Raji (cell line): ENCODE data around the gene QDPR.

Source experiments
- POLR2A ChIP-seq: IDR thresholded peaks from 2 replicates; pipeline ENCODE4 v1.6.1; 2011; ENCODE audit warnings: low read depth, low read length, control low read depth; ENCODE audit not compliant: insufficient read depth

Gene QDPR

GRCh38 chr4:17544205-17544604 lies 32.3 kb upstream of the QDPR start:
- no peak for TF ChIP-seq POLR2A

GRCh38 chr4:17535906-17536305 lies 24.0 kb upstream of the QDPR start:
- no peak for TF ChIP-seq POLR2A

- no peak for TF ChIP-seq POLR2A
Measured at GRCh38 chr4:17535242-17535641, 23.4 kb upstream of the QDPR start.

GRCh38 chr4:17534705-17535104 lies 22.8 kb upstream of the QDPR start:
- no peak for TF ChIP-seq POLR2A

GRCh38 chr4:17531538-17532285 lies 19.8 kb upstream of the QDPR start:
- TF ChIP-seq POLR2A: no peak

- TF ChIP-seq POLR2A: no peak
Measured at GRCh38 chr4:17528551-17529165, 16.8 kb upstream of the QDPR start.

- TF ChIP-seq POLR2A: no peak
Measured at GRCh38 chr4:17526695-17527477, 15.0 kb upstream of the QDPR start.

- no peak for TF ChIP-seq POLR2A
Measured at GRCh38 chr4:17523662-17524061, 11.8 kb upstream of the QDPR start.

- TF ChIP-seq POLR2A: no peak
Measured at GRCh38 chr4:17521595-17521994, 9.7 kb upstream of the QDPR start.

- TF ChIP-seq POLR2A: no peak
Measured at GRCh38 chr4:17517664-17518063, 5.8 kb upstream of the QDPR start.

- no peak for TF ChIP-seq POLR2A
Measured at GRCh38 chr4:17516980-17517379, 5.1 kb upstream of the QDPR start.

- TF ChIP-seq POLR2A: no peak
Measured at GRCh38 chr4:17515445-17516407, 3.8 kb upstream of the QDPR start.

- no peak for TF ChIP-seq POLR2A
Measured at GRCh38 chr4:17514865-17515264, 3.0 kb upstream of the QDPR start, which contains the start of gene CLRN2. TSS of gene CLRN2 (plus strand) at chr4:17515165. CDS start at chr4:17515267, 102 bp downstream.

- no peak for TF ChIP-seq POLR2A
Measured at GRCh38 chr4:17512973-17513665, 1.2 kb upstream of the QDPR start.
